ENCODE results near the gene UGCG.
"Not testable (repeated sequence)": the region's sequence is repeated elsewhere in the genome, so short reads cannot be mapped to it uniquely, and the experiment has no call there.

UGCG gene

GRCh38 chr9:111953444-111953843 is 56.8 kb downstream of the UGCG start:
- Histone ChIP-seq H3K4me1 (ENCODE audit: control insufficient read depth in 1 of 2, insufficient read depth in 1 of 2, low read depth in 1 of 2, low read length in 1 of 2) (peaks cover 13 to 15% of the 10 kb centered on the region in 2 experiments), H3K27ac (no peak overlapping the region), H3K27me3 (peaks cover 4% of the 10 kb centered on the region), H3K4me3 (ENCODE audit: low read depth in 1 of 2, low read length in 1 of 2) (no peak overlapping the region), H3K36me3 (no peaks in the 10 kb centered on the region), H3K9me3 (no peaks in the 10 kb centered on the region)
- no peak for TF ChIP-seq CTCF (IDR thresholded peaks at IDR 0.05)

- Histone ChIP-seq H3K9me3 (no peaks in the 10 kb centered on the region), H3K27me3 (peaks cover 20% of the 10 kb centered on the region), H3K27ac (no peak overlapping the region), H3K4me1 (ENCODE audit: control insufficient read depth in 1 of 2, insufficient read depth in 1 of 2, low read depth in 1 of 2, low read length in 1 of 2) (peaks cover 13 to 15% of the 10 kb centered on the region in 2 experiments), H3K36me3 (no peaks in the 10 kb centered on the region), H3K4me3 (ENCODE audit: low read depth in 1 of 2, low read length in 1 of 2) (no peak overlapping the region)
- TF ChIP-seq CTCF (IDR thresholded peaks at IDR 0.05) = no peak
Observed at GRCh38 chr9:111955048-111955447, 58.4 kb downstream of the UGCG start.

- Histone ChIP-seq H3K4me1 (ENCODE audit: control insufficient read depth in 1 of 2, insufficient read depth in 1 of 2, low read depth in 1 of 2, low read length in 1 of 2) (peaks cover 13 to 15% of the 10 kb centered on the region in 2 experiments), H3K9me3 (no peaks in the 10 kb centered on the region), H3K27ac (no peak overlapping the region), H3K4me3 (ENCODE audit: low read depth in 1 of 2, low read length in 1 of 2) (no peak overlapping the region), H3K27me3 (peaks cover 29% of the 10 kb centered on the region), H3K36me3 (no peaks in the 10 kb centered on the region)
- TF ChIP-seq CTCF (IDR thresholded peaks at IDR 0.05) = no peak
Observed at GRCh38 chr9:111957856-111958631, 61.4 kb downstream of the UGCG start.

- no peaks in the 10 kb centered on the region for H3K9me3 ChIP-seq
- no peak for TF ChIP-seq CTCF (IDR thresholded peaks at IDR 0.05)
- H3K4me3 ChIP-seq (ENCODE audit: low read depth in 1 of 2, low read length in 1 of 2) = no peak overlapping the region
- peaks cover 29% of the 10 kb centered on the region for H3K27me3 ChIP-seq
- H3K4me1 ChIP-seq (ENCODE audit: control insufficient read depth in 1 of 2, insufficient read depth in 1 of 2, low read depth in 1 of 2, low read length in 1 of 2) = peaks cover 7% of the 10 kb centered on the region in 2 experiments
- H3K36me3 ChIP-seq = no peaks in the 10 kb centered on the region
- H3K27ac ChIP-seq = no peak overlapping the region
Observed at GRCh38 chr9:111959468-111960359, 63.1 kb downstream of the UGCG start.

GRCh38 chr9:111960485-111960884 is 63.9 kb downstream of the UGCG start:
- not testable (repeated sequence) for H3K36me3 ChIP-seq; H3K4me1 ChIP-seq (ENCODE audit: control insufficient read depth in 1 of 2, insufficient read depth in 1 of 2, low read depth in 1 of 2, low read length in 1 of 2); H3K9me3 ChIP-seq; H3K4me3 ChIP-seq (ENCODE audit: low read depth in 1 of 2, low read length in 1 of 2); H3K27ac ChIP-seq
- H3K27me3 ChIP-seq = peaks cover 29% of the 10 kb centered on the region

GRCh38 chr9:111961009-111961408 is 64.4 kb downstream of the UGCG start:
- Histone ChIP-seq H3K36me3 (no peaks in the 10 kb centered on the region), H3K4me1 (ENCODE audit: control insufficient read depth in 1 of 2, insufficient read depth in 1 of 2, low read depth in 1 of 2, low read length in 1 of 2) (peaks cover 7% of the 10 kb centered on the region in 2 experiments)

More at GRCh38 chr9:111961009-111961408, 64.4 kb downstream of the UGCG start:
- peaks cover 29% of the 10 kb centered on the region for H3K27me3 ChIP-seq
- no peak for TF ChIP-seq CTCF (IDR thresholded peaks at IDR 0.05)
- H3K9me3 ChIP-seq = no peaks in the 10 kb centered on the region
- H3K4me3 ChIP-seq (ENCODE audit: low read depth in 1 of 2, low read length in 1 of 2) = no peak overlapping the region
- H3K27ac ChIP-seq = no peak overlapping the region

Measured in neutrophil (primary cell).